ENCODE data around the gene ZNF710.
A peak's percentile ranks its signal among the peaks of the same experiment; 100 is the strongest.

ZNF710 gene

GRCh38 chr15:90019611-90020010 is 18.5 kb downstream of the ZNF710 start:
- no peak for DNase-seq

- no peak for DNase-seq
Measured at GRCh38 chr15:90020021-90020735, 19.1 kb downstream of the ZNF710 start.

- no peak for DNase-seq
Measured at GRCh38 chr15:90020936-90021507, 19.9 kb downstream of the ZNF710 start.

- DNase-seq, result no peak
Measured at GRCh38 chr15:90022345-90022744, 21.2 kb downstream of the ZNF710 start.

GRCh38 chr15:90022905-90023700 is 22.0 kb downstream of the ZNF710 start:
- DNase-seq, result no peak

GRCh38 chr15:90024406-90024805 is 23.3 kb downstream of the ZNF710 start:
- no peak for DNase-seq

GRCh38 chr15:90025489-90026033 is 24.4 kb downstream of the ZNF710 start:
- no peak for DNase-seq

- DNase-seq, result no peak
Measured at GRCh38 chr15:90028376-90028944, 27.3 kb downstream of the ZNF710 start.

- DNase-seq, result no peak
Measured at GRCh38 chr15:90029024-90029423, 27.9 kb downstream of the ZNF710 start.

GRCh38 chr15:90030376-90030775 is 29.3 kb downstream of the ZNF710 start:
- DNase-seq, result no peak

GRCh38 chr15:90031231-90031791 is 30.2 kb downstream of the ZNF710 start:
- no peak for DNase-seq

GRCh38 chr15:90033006-90033405 is 31.9 kb downstream of the ZNF710 start:
- DNase-seq, result no peak

- no peak for DNase-seq
Measured at GRCh38 chr15:90033448-90033847, 32.3 kb downstream of the ZNF710 start.

- peak; percentile 56 for DNase-seq
Measured at GRCh38 chr15:90035095-90035839, 34.1 kb downstream of the ZNF710 start.

- DNase-seq, result no peak
Measured at GRCh38 chr15:90035840-90036230, 34.7 kb downstream of the ZNF710 start.

GRCh38 chr15:90036343-90036742 is 35.2 kb downstream of the ZNF710 start:
- no peak for DNase-seq

- DNase-seq, result no peak
Measured at GRCh38 chr15:90036806-90037510, 35.8 kb downstream of the ZNF710 start.

- DNase-seq, result no peak
Measured at GRCh38 chr15:90037511-90037860, 36.4 kb downstream of the ZNF710 start.

GRCh38 chr15:90037961-90038631 is 37.0 kb downstream of the ZNF710 start:
- no peak for DNase-seq

- DNase-seq, result no peak
Measured at GRCh38 chr15:90038632-90039095, 37.5 kb downstream of the ZNF710 start.

GRCh38 chr15:90039996-90040395 is 38.9 kb downstream of the ZNF710 start:
- no peak for DNase-seq
